HG02678 (cell line): ENCODE measurements around the gene BTBD7.

ENCODE experiments used
- ATAC-seq: cut with Tn5 transposase; IDR thresholded peaks from one replicate; pipeline ENCODE4 v1.9.1; 2021; ENCODE audit warnings: mild to moderate bottlenecking, moderate library complexity; ENCODE audit not compliant: unreplicated experiment

The BTBD7 gene

DNA sequence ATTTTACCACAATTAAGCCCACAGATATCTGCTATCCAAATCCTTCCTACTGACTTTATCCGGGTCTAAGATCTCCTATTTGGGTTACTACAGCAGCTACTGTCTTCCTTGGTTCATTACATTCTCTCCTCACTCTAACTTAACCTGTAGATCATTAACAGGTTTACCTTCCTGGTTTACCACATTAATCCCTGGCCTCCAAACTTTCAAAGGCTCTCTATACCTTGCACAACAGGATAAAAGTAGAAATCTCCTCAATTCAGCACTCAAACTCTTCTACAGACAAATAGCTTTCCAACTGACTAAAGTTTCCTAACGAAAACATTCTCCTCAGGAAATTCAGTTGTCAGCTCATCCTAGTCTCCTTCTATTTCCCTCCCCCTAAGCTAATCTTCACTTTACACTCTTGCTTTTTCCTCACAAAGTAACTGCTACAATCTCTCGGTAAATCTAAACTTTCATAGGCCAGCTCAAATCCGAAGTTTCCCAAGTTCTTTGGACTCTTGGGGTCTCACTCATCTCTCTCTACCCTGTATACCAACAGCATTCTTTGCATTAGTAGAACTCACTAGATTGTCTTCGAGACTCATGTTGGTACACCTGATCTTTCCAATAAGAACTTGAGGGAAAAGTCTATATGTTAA is 2.7 kb downstream of the BTBD7 start:
- ATAC-seq = no peak

DNA sequence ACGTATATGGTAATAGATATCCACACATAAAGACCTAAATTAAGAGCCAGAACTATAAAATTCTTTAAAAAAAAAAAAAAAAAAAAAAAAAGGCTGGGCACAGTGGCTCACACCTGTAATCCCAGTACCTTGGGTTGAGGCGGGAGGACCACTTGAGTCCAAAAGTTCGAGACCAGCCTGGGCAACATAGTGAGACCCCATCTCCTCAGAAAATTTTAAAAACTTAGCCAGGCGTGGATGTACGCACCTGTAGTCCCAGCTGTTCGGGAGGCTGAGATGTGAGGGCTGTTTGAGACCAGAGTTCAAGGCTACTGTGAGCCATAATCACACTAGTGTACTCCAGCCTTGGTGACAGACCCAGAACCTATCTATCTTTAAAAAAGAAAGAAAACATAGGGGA is 4.3 kb downstream of the BTBD7 start:
- no peak for ATAC-seq

DNA sequence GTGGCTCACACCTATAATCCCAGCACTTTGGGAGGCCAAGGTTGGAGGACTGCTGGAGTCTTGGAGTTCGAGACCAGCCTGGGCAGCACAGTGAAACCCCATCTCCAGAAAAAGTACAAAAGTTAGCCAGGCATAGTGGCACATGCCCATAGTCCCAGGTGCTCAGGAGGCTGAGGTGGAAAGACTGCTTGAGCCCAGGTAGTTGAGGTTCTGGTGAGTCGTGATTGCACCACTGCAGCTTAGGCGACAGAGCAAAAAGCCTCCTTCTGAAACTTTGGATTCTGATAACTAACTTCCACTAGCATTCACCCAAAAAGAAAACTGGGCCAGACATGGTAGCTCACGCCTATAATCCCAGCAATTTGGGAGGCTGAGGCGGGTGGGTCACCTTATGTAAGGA is 6.6 kb downstream of the BTBD7 start:
- ATAC-seq = no peak

DNA sequence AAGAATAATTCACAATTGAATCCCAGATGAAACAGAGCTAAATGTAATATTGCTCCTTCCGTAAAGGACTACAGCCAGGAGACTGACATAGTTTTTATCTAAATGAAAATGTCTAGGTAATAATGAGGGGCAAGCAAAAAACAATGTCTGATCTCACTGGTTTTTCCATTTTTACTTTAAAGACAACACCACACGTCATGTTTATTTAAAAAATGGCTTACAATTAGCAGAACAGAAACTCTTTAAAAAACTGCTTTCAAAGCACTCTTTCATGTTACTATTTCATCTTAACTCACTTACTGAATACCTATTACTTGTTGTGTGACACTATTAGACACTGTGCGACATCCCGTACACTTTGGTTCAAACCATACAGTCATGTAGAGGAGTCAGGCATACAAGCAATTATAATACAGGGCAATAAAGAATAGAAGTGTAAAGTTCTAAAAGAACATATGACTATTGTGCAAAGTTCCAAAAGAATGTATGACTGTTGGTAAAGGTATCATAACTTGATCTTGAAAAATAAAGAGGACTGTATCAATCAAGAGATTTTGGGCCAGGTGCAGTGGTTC is 9.1 kb downstream of the BTBD7 start:
- ATAC-seq = no peak

DNA sequence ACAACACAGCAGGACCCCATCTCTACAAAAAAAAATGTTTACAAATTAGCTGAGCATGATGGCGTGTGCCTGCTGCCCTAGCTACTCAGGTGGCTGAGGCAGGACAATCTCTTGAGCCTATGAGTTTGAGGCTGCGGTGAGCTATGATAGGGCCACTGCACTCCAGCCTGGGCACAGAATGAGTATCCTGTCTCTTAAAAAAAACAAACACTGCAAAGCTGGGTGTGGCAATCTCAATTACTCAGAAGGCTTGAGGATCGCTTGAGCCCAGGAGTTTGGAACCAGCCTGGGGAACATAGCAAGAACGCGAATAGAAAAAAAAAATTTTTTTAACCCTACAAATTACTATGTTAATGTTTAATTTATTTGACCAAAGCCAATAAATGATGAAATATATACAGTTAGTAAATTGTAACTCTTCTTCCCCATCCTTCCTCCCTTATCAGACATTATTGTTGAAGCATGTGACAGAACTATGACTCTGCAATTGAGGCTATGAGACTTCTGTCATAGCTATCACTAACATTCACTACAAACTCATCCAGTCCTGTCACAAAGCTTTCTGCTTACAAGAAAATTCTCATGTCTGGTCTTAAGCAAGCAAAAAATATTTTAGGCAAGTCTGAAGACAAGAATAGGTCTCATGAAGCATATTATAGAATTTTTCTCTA is 9.8 kb downstream of the BTBD7 start:
- no peak for ATAC-seq

DNA sequence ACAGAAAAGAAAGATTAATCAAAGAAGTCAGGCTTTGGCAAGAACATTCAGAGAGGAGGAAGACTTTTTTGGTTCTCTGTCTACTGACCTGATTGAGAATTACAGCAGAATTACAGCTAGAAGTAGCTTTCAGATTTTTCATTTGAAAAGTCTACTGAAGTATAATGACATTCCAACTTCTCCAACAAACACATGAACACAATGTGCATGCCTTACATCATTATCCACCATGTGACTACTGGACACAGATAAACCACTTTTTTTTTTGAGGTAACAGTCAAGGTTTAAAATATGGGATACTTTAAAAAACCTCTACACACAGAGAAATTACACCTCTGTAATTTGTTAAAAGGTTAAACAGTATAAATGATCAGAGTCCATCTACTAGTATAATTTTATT is 12.3 kb downstream of the BTBD7 start:
- no peak for ATAC-seq

DNA sequence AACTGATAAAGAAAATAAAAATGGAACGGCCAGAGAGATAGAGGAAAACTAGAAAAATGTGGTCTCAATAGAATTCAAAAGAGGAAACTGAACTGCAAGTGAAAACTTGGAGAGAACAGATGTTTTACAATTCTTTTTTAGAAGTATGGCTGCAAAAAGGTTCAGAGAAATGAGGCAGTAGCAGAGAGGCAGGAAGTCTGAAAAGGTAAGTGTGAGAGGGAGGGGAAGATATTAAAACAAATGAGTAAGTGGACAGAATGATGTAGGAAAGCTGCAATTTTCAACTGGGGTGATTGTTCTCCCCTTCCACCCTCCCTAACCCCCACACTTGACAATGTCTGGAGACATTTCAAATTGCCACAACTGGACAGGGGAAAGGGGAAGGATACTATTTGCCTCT is 12.9 kb downstream of the BTBD7 start:
- ATAC-seq = no peak

DNA sequence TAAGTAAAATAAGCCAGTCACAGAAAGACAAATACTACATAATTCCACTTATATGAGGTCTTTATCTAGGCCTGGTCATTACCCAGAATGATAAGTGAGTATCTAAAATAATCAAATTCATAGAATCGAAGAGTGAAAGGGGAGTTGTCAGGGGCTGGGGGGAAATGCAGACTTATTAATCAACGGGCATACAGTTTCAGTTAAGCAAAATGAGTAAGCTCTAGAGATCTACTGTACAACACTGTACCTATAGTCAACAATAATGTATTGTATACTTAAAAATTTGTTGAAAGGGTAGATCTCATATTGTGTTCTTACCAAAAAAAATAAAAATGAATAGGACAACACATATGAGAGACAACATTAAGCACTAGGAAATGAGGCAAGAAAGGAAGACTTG is 13.3 kb downstream of the BTBD7 start:
- ATAC-seq = no peak

DNA sequence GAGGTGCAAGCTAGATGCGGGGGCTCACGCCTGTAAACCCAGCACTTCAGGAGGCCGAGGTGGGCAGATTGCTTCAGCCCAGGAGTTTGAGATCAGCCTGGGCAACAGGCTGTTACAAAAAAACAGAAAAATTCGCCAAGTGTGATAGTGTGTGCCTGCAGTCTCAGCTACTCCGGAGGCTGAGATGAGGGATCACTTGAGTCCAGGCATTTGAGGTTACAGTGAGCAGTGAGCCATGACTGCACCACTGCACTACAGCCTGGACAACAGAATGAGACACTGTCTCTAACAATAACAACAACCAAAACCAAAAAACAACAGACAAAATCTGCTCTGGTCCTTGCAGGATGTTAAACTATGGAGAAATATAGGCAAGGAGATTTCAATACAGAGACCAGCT is 13.9 kb downstream of the BTBD7 start:
- ATAC-seq = no peak

DNA sequence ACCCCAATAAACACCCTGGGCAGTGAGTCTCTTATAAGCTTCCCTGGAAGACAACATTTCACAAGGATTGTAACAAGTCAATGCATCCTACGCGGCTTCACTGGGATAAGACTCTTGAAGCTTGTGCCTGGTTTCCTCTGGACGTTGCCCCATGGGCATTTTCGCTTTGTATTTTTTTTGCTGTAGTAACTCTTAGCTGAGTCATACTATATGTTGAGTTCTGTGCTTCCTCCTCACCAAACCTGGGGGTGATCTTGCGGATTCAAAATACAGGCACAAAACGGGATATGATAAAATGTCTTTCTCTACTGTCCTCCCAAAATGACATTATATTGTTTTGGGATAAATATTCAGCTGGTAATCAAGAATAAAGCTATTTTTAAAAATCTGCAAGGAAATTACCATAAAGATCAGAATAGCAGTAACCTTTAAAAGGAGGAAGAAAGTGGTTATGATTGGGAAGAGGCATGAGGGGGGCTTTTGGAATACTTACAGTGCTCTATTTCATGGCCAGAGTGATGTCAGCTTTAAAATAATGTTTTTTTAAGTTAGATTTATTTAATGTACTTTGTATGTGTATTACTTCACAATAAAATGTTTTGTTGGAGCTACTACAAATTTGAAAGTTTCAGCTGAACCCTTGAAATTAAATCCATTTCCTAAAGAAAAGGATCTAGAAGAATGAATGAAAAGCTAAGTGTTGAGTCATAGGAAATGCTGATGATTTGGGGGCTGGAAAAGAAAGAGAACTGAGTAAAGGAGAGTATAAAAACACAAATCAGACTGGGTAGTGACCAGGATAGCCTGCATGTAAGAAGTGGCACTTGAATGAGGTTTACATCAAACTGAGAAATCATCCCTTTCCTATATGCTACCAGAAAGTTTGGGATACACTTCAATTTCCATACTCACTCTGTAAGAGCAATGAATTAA is 14.7 kb downstream of the BTBD7 start:
- no peak for ATAC-seq

DNA sequence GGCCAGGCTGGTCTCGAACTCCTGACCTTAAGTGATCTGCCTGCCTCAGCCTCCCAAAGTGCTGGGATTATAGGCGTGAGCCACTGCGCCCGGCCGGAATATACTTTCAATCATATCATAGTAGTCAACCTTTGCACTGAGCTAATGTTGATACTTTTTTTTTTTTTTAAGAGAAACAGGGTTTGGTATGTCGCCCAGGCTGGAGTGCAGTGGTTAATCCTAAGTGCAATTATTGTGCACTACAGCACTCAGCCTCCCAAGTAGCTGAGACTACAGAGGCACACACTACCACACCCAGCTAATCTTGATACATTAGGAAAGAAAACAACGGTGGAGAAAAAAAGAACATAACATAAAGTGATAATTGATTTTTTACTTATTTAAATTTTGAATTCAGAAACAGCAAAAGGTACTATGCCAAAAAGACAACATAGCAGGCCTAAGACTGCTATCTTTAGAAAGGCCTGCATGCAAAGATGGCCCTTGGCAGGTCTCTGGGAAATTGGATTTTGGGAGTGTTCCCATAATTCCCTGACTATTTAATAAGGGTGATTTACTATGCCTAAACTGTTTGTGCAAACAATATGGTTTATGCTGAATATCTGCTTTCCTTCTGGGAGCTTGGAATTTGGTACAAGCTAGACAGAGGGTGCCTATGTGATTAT is 15.5 kb downstream of the BTBD7 start:
- ATAC-seq = no peak

DNA sequence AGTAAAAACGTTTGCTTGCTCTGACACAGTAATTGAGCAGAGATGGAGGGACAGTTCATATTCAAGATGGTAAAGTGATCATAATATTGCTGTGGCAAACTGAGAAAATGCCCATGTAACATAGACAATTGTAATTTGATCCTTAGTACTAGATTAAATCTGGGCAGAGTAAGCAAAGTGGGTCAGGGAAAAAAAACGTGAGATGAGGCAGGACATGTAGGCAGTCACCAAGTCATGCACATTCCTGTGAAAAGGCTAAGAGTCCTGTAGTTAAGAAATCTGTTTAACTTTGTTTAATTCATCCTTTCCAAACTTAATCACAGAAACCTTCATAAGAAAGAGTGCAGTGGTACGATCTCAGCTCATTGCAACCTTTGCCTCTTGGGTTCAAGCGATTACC is 16.1 kb downstream of the BTBD7 start:
- no peak for ATAC-seq

DNA sequence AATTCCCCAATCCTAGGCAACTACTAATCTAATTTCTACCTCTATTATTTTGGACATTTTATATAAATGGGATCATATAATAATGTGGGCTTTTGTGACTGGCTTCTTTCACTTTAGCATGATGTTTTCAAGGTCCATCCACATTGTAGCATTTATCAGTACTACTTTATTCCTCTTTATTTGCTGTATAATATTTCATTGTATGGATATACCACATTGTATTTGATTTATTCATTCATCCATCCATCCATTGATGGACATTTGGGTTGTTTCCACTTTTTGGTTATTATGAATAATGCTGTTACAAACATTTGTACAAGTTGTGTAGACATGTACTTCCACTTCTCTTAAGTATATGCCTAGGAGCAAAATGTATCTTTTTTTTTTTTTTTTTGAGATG is 17.3 kb downstream of the BTBD7 start:
- ATAC-seq = no peak

DNA sequence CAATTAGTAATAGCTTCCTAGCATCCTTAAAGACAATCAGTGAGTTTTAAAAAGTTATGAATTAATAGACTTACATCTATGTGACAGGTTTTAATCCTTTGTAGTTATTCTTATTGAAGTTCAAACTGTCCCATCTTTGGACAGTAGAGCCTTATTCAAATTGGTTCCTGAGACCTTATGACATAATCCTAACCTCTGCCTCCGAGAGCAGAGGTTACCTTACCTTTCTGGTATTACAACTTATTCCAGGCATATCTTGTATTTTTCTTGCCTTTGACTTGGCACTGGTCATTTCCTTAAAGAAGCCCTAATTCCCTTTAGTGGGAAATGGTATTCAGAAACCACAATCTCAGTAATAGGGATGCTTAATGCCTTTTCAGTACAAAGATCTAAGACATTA is 21.8 kb downstream of the BTBD7 start:
- no peak for ATAC-seq

DNA sequence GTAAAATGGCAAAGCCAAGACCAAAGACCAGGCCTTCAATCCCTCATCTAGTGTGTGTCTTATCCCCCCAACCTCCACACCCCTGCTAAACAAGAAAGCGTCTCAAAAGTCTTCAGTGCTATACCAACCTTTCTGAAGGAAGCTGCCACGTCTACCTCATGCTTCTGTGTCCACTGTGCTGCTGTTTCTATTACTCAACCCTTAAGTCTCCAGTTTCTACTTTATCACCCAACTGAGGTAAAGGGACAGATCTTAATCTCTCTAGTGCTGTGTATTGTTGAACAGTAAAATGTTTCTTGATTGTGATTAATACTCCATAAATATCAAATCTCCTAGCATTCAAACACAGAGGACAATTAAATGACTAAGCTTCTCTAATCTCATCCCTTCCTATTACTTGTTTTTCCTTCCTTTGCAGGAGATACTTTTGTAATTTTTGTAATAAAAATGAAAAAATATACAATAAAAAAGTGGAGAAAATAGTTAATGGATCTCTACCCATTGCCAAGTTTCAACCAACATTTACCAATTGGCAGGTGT is 23.3 kb downstream of the BTBD7 start:
- no peak for ATAC-seq

DNA sequence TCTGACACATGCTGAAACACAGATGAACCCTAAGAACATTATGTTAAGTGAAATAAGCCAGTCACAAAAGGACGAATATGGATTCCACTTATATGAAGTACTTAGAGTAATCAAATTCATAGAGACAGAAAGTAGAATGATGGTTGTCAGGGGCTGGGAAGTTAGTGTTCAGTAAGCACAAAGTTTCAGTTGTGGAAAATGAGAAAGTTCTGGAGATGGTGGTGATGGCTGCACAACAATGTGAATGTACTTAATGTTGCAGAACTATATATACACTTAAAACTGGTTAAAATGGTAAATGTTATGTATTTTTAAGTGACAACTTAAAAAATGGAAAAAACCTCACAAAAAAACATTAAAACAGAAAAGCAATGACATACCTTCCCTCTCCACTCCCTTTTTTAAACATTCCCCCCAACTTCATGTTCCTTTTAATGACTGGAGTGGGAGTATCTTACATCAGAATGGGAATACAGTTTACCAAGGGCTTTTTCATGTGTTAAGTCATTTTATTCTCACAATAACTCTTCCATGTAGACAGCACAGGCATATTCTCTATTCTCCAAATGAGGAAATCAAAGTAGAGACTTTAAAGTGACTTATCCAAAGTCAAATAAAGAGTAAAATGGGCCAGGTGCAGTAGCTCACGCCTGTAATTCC is 24.0 kb downstream of the BTBD7 start:
- ATAC-seq = no peak

DNA sequence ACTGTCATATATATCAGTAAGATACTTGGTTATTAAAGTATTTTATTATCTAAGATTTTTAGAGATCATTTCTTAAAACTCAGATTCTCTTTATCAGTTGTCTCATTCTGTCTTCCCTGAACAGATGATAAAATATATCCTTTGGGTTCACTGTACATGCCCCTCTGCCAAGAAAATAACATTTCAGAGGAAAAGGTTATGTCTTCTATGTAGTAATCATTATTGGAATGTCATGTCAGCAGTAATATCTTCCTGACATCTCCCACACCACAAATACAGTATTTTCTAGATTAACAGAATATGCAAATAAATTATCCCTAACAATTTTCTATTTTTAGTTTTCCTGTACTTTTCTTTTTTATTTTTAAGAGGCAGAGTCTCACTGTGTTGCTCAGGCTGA is 26.0 kb downstream of the BTBD7 start:
- ATAC-seq = no peak

DNA sequence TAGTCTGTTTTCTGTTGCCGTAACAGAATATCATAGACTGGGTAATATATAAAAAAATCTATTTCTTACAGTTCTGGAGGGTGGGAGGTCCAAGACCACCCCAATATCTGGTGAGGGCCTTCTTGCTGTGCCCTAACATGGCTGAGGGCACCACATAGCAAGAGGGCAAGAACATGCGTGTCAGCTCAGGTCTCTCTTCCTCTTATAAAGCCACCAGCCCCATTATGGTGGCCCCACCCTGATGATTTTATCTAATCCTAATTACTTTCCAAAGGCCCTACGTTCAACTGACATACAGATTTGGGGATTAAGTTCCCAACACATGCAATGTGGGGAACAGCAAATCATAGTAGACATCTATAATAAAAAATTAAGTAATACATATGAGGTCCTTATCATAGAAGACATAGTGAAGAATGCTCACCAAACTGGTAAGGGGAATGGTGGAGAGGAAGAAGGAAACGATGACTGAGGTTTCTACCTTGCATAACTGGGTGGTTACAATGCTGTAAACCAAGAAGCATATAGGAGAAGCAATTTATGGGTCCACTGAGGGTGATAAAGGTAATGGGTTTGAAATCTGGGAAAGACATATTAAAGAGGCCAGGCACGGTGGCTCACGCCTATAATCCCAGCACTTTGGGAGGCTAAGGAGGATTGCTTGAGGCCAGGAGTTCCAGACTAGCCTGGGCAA is 27.0 kb downstream of the BTBD7 start:
- no peak for ATAC-seq

DNA sequence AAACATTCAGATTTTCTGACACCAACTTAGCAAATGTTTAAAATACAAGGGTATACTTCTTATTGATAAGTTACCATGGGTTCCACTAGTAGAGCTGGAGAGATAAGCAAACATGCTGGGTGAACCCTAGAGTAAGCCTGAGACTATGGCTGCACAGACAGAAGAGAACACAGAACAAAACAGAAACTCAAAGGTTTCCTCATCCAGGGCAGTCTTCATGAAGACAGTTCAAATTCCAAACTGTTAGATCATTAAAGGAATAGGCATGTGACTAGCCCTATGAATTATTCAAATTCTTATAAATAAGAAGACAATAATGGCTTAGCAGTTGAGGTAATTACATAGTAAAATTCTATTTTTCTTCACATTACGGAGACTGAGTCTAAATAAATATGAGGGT is 28.1 kb downstream of the BTBD7 start:
- ATAC-seq = no peak

DNA sequence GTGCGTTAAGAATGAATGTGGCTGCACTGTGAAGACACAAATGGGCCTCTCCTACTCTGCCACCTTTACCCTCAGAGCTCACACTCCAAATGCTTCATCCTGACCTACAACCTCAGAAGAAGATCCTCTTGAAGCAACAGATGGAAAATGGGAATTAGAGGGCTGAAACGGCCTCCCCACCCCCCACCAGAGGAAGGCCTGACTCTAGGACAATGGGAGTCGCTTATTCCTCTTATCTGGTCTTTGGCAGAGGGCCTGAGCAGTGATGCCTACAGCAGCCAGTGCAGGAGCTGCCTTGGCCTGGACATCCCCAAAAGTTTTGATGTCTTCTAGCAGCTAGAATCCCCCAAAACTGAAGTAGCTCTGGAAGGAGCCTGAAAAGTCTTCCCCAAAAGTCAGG is 29.2 kb downstream of the BTBD7 start:
- ATAC-seq = no peak
